Measurements from ENCODE around the gene OR52B6.

DNA sequence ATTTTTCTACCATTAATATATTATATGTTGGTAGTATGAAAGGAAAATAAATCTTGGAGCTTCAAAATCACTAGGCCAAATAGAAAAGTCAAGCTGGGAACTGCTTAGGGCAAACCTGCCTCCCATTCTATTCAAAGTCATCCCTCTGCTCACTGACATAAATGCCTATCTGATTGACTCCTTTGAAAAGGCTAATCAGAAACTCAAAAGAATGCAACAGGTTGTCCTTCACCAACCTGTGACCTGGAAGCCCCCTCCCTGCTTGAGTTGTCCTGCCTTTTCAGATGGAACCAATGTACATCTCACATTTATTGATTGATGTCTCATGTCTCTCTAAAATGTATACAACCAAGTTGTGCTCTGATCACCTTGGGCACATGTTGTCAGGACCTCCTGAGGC lies 40.9 kb downstream of the OR52B6 start:
- TF ChIP-seq, protein P1, sequence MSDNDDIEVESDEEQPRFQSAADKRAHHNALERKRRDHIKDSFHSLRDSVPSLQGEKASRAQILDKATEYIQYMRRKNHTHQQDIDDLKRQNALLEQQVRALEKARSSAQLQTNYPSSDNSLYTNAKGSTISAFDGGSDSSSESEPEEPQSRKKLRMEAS (IDR thresholded peaks at IDR 0.05), result no peak
- TF ChIP-seq YY1 (IDR thresholded peaks at IDR 0.05; ENCODE audit: low read depth), result no peak
- no peak for TF ChIP-seq FOXM1 (IDR thresholded peaks at IDR 0.05; ENCODE audit: borderline replicate concordance, low read depth)
- TF ChIP-seq RAD21 (IDR thresholded peaks at IDR 0.05; ENCODE audit: low read depth), result no peak
- TF ChIP-seq EP300 (IDR thresholded peaks at IDR 0.05; ENCODE audit: borderline replicate concordance), result no peak
- no peak for TF ChIP-seq CREB1 (IDR thresholded peaks at IDR 0.05; ENCODE audit: low read depth)
- no peak for TF ChIP-seq CEBPB (IDR thresholded peaks at IDR 0.05)
- TF ChIP-seq TAF1 (IDR thresholded peaks at IDR 0.05; ENCODE audit: low read depth), result no peak
- TF ChIP-seq TEAD4 (IDR thresholded peaks at IDR 0.05), result no peak
- TF ChIP-seq EGR1 (IDR thresholded peaks at IDR 0.05), result no peak
